HG03460 (cell line): ENCODE data around the gene BAHCC1.

Experiments used
- ATAC-seq: cut with Tn5 transposase; IDR thresholded peaks from one replicate; pipeline ENCODE4 v1.9.1; 2021; ENCODE audit not compliant: unreplicated experiment

BAHCC1 gene

GRCh38 chr17:81440051-81440471, 44.8 kb downstream of the BAHCC1 start:
- no peak for ATAC-seq

GRCh38 chr17:81440511-81441244, 45.4 kb downstream of the BAHCC1 start:
- ATAC-seq: no peak

GRCh38 chr17:81442791-81443190, 47.5 kb downstream of the BAHCC1 start:
- no peak for ATAC-seq

- no peak for ATAC-seq
These were observed 48.0 kb downstream of the BAHCC1 start for GRCh38 chr17:81443269-81443668.

GRCh38 chr17:81444610-81445339, 49.5 kb downstream of the BAHCC1 start:
- ATAC-seq: no peak

- ATAC-seq: no peak
These were observed 50.6 kb downstream of the BAHCC1 start for GRCh38 chr17:81445642-81446503.

GRCh38 chr17:81447331-81447933, 52.2 kb downstream of the BAHCC1 start:
- no peak for ATAC-seq

- ATAC-seq: no peak
These were observed 53.2 kb downstream of the BAHCC1 start for GRCh38 chr17:81448442-81448841.

- ATAC-seq: no peak
These were observed 53.7 kb downstream of the BAHCC1 start for GRCh38 chr17:81448950-81449349.

- ATAC-seq: no peak
These were observed 54.1 kb downstream of the BAHCC1 start for GRCh38 chr17:81449351-81449750.

- no peak for ATAC-seq
These were observed 56.6 kb downstream of the BAHCC1 start for GRCh38 chr17:81451823-81452222.

GRCh38 chr17:81452551-81452950, 57.3 kb downstream of the BAHCC1 start:
- ATAC-seq: no peak

GRCh38 chr17:81453076-81453475, 57.8 kb downstream of the BAHCC1 start:
- ATAC-seq: no peak

GRCh38 chr17:81453712-81454111, 58.5 kb downstream of the BAHCC1 start:
- no peak for ATAC-seq

- ATAC-seq: no peak
These were observed 59.2 kb downstream of the BAHCC1 start for GRCh38 chr17:81454473-81454872.

- ATAC-seq: no peak
These were observed 60.1 kb downstream of the BAHCC1 start for GRCh38 chr17:81455387-81455786.

GRCh38 chr17:81456091-81456490, 60.8 kb downstream of the BAHCC1 start:
- no peak for ATAC-seq

GRCh38 chr17:81456798-81457197, 61.5 kb downstream of the BAHCC1 start:
- ATAC-seq: no peak

GRCh38 chr17:81457401-81457800, 62.1 kb downstream of the BAHCC1 start:
- no peak for ATAC-seq

- ATAC-seq: no peak
These were observed 62.8 kb downstream of the BAHCC1 start for GRCh38 chr17:81457917-81458555.

- no peak for ATAC-seq
These were observed 63.4 kb downstream of the BAHCC1 start for GRCh38 chr17:81458628-81459027.
